ENCODE results near the gene CPM. TPM values are rescaled to one million over a fixed set of nuclear protein-coding genes. Genes with fewer than 3 reads are reported as not detected.

Gene CPM
- total RNA-seq, 1 donor = 17.1 TPM

DNA sequence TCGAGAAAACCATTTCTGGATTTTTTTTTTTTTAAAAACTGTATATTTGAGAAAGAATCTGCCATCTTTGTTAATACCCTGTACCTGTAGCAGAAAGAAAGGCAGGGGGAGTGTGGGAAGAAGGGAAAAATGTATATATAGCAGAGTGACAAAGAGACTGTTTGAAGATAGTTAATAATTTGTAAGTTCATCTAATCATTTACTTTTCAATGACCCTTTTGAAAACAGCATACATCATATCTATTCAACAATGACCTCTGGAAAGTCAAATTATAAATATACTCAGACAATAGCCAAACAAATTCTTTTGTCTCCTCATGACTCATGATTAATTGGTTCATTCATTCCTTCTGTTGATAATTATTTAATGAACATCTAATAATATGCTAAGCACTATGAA is 10.9 kb upstream of the CPM start:
- no peak overlapping the region for H3K4me3 ChIP-seq (ENCODE audit: low read depth, low read length)
- TF ChIP-seq, protein P1, sequence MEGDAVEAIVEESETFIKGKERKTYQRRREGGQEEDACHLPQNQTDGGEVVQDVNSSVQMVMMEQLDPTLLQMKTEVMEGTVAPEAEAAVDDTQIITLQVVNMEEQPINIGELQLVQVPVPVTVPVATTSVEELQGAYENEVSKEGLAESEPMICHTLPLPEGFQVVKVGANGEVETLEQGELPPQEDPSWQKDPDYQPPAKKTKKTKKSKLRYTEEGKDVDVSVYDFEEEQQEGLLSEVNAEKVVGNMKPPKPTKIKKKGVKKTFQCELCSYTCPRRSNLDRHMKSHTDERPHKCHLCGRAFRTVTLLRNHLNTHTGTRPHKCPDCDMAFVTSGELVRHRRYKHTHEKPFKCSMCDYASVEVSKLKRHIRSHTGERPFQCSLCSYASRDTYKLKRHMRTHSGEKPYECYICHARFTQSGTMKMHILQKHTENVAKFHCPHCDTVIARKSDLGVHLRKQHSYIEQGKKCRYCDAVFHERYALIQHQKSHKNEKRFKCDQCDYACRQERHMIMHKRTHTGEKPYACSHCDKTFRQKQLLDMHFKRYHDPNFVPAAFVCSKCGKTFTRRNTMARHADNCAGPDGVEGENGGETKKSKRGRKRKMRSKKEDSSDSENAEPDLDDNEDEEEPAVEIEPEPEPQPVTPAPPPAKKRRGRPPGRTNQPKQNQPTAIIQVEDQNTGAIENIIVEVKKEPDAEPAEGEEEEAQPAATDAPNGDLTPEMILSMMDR (IDR thresholded peaks at IDR 0.05; ENCODE audit: insufficient read depth, low read length) = no peak
- no peak for DNase-seq (ENCODE audit: low read depth)

DNA sequence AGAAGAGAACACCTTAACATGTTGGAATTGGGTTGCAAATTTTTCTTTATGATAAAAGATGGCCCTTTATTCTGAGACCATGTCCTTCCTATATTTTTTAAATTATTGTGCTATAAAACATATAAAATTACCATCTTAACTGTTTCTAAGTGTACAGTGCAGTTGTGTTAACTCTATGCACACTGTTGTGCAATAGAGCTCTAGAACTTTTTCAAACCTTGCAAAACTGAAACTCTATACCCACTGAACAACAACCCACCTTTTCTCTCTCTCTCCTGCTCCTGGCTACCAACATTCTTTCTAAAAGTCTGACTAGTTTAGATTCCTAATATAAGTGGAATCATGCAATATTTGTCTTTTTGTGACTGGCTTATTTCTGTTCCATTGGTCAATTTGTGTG is 7.8 kb upstream of the CPM start:
- DNase-seq (ENCODE audit: low read depth) = no peak
- TF ChIP-seq, protein P1 (IDR thresholded peaks at IDR 0.05; ENCODE audit: insufficient read depth, low read length) = no peak
- H3K4me3 ChIP-seq (ENCODE audit: low read depth, low read length) = no peak overlapping the region

DNA sequence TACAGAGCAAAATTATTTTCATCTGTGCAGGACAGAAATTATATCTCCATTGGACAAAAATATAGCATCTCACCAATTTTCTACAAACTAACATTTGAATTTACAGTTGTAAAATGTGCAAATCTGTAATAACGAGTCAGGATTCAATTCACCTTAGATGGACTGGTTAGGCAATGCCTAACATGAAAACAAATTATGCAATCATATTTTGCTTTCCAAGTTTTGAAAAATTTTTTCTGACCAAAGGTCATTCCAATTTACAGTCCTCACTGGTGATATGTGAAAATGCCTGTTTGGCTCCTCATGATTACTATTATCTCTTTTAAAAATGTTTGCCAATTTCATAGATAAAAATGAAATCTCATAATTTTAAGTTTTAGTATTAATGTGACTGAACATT is 6.5 kb upstream of the CPM start:
- TF ChIP-seq, protein P1 (IDR thresholded peaks at IDR 0.05; ENCODE audit: insufficient read depth, low read length) = no peak
- no peak overlapping the region for H3K4me3 ChIP-seq (ENCODE audit: low read depth, low read length)
- DNase-seq (ENCODE audit: low read depth) = no peak

DNA sequence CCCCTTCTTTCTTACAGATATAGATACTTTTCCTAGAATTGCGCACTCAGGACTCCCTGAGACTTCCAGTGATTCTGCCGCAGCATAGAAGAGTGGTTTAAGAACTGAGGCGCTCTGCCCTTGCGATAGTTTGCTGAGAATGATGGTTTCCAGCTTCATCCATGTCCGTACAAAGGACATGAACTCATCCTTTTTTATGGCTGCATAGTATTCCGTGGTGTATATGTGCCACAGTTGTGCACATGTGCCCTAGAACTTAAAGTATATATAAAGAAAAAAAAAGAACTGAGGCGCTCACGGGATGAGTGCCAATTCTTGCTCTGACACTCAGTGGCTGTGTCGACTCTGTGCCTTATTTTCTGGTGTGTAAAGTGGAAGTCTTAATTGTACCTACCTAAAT is 1.4 kb upstream of the CPM start:
- TF ChIP-seq, protein P1 (IDR thresholded peaks at IDR 0.05; ENCODE audit: insufficient read depth, low read length) = no peak
- no peak overlapping the region for H3K4me3 ChIP-seq (ENCODE audit: low read depth, low read length)
- DNase-seq (ENCODE audit: low read depth) = no peak

DNA sequence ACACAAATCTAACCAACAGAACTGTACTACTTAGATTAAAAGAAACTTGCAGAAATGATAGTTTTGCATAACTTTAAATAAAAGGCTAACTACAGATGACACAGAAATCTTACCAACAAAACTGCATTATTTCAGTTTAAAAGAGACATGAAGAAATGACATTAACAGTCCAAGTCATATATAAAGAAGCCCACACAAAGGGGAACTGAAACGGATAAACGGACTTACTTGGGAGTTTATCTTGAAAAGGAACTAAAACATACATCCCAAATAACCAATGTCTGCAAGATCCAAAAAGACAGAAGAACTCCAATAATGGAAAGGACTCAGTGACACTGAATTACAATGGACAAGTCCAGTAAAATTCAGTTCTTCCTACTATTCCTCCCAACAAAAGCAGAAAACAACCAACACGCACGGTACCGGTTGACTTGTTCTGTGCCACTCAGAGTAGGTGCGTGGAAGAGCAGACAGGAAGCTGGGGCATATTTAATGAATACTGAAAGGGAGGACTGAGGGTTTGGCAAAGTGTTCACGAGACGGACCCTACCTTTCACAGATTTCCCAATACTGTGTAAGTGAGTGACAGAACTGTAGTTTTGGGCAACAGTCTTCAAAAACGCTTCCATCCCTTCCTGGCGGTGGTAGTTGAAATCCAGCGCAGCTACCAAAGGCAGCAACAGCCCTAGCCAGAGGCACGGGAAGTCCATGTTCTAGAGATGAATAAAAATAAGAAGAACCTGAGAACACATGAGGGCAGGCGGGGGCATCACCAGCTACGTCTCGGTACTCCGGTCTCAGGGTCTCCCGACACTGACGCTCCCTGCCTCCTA is 627 bp downstream of the CPM start:
- DNase-seq (ENCODE audit: low read depth) = peak; percentile 32
- H3K4me3 ChIP-seq (ENCODE audit: low read depth, low read length) = peak overlapping the region; percentile 68
- TF ChIP-seq, protein P1 (IDR thresholded peaks at IDR 0.05; ENCODE audit: insufficient read depth, low read length) = no peak

DNA sequence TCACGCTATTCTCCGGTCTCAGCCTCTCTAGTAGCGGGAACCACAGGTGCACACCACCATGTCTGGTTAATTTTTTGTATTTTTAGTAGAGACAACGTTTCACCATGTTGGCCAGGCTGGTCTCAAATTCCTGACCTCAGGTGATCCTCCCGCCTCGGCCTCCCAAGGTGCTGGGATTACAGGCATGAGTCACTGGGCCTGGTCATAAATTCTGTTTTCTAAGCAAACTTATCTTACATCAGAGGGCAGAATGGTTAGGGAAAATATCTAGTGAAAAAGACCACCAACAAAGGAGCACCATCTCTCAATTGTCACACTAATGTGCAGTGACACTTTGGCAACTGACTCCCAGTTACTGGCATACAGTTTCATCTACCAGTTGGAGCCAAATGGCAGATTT is 2.8 kb downstream of the CPM start:
- H3K4me3 ChIP-seq (ENCODE audit: low read depth, low read length) = no peak overlapping the region
- TF ChIP-seq, protein P1 (IDR thresholded peaks at IDR 0.05; ENCODE audit: insufficient read depth, low read length) = no peak
- DNase-seq (ENCODE audit: low read depth) = no peak

DNA sequence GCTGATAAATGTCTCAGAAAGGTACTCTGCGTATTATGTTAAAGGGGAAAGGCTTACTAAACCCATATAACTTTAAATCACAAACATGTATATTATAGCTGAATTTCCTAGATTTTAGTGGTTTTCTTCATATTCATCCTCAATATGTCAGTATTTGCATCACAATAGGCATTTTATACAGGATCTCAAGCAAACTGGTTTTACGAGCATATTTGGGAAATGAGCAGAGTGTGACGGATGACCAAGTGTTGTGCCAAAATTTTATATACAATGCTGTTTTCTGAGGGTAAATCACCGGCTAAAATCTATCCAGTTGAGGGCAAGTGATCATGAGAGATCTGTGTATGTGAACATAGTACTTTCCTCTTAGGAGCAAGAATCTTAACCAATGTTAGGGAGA is 8.4 kb downstream of the CPM start:
- TF ChIP-seq, protein P1 (IDR thresholded peaks at IDR 0.05; ENCODE audit: insufficient read depth, low read length) = no peak
- no peak for DNase-seq (ENCODE audit: low read depth)

More for the DNA sequence above, 8.4 kb downstream of the CPM start:
- H3K4me3 ChIP-seq (ENCODE audit: low read depth, low read length) = no peak overlapping the region
